Stimulated activated CD4-positive, alpha-beta T cell treated with anti-CD3 and anti-CD28 coated beads, TNF-alpha, amount 100 ng/mL, for 24 hours (primary cell): Measurements from ENCODE around the gene BCL11A.

Experiments
- DNase-seq, 3 experiments: peaks; one replicate each; pipeline ENCODE4 v3.0.0-alpha.2; 2020; ENCODE audit warnings: low read depth in 3 of 3

Gene BCL11A

GRCh38 chr2:60527762-60528161 lies 25.7 kb downstream of the BCL11A start:
- no peak for DNase-seq

GRCh38 chr2:60526623-60527022 lies 26.8 kb downstream of the BCL11A start:
- no peak for DNase-seq

- DNase-seq = no peak
Measured at GRCh38 chr2:60525899-60526298, 27.6 kb downstream of the BCL11A start.

GRCh38 chr2:60524874-60525273 lies 28.6 kb downstream of the BCL11A start:
- DNase-seq = no peak

DNA sequence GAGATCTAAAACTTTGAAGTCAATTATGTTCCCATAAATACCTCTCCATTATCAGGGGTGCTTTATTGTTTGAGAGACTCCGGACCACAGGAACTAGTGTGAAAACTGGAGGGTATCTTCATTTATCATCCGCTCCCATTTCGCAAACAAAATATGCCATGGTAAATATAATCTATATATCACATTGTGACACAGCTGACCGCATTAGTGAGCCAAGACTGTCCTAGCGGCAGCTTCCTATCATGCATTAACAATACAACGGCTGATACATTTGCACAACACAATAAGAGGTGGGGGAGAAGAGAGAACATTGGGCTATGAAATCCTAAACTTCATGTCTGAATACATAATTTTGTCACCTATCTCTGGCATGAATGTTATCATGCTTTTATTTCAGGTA lies 29.5 kb downstream of the BCL11A start:
- DNase-seq = no peak

GRCh38 chr2:60522462-60522861 lies 31.0 kb downstream of the BCL11A start:
- DNase-seq = no peak

GRCh38 chr2:60521626-60522025 lies 31.8 kb downstream of the BCL11A start:
- no peak for DNase-seq

DNA sequence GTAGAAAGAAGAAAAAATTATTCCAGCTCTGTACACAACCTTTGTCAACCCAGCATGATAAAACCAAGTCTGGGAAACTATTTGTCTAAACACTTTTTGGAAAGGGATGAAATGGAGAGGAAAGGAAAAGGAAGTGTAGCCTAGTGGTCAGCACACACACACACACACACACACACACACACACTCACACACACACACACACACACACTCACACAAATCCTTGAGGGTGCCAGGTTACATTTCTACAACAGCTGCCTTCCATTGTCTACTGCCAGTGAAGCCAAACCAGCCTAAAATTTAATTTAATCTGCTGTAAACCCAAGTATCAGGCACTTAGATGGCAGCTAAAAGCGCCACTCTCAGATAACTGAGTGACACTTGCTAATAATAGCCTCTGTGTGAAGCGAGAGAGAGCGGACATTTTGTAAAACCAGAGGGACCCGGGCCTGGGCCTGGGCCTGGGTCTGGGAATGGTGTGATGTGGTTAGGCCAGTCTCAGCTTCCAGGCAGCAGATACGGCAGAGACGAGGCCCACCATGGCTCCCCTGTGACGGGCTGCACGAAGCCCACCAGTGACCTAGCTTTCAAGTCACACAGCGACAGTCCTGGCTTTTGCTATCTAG lies 32.4 kb downstream of the BCL11A start:
- no peak for DNase-seq

DNA sequence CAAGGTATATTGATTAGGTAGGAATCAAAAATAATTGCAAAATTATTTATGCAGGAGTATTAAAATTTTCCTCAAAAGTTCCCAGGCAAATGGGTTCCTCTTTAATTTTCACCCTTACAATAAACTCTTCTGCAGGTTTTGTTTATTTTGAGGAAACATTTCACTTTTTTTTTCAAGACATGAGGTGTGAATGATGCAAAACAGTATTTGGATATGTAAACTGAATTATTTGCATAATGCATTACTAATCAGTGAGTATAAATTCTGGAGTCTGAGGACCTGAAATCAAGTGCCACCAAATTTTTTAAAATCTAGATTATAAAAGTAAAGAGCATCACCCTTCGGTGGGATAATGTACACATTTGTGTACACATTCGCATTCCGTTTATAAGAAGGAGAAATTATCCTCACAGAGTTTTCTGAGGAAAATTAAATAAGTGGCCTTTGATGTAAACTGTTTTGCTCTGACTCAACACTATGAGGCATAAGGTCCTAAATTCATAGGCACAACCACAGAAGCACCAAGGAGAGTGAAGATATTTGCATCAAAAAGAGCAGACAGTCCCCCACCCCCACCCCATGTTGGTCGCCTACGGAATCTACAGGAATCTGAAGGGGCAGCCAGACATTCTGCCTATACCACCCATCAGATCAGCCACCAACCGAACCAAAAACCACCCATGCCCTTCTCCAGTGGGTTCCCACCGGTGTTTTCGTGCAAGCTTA lies 33.1 kb downstream of the BCL11A start:
- DNase-seq = no peak

DNA sequence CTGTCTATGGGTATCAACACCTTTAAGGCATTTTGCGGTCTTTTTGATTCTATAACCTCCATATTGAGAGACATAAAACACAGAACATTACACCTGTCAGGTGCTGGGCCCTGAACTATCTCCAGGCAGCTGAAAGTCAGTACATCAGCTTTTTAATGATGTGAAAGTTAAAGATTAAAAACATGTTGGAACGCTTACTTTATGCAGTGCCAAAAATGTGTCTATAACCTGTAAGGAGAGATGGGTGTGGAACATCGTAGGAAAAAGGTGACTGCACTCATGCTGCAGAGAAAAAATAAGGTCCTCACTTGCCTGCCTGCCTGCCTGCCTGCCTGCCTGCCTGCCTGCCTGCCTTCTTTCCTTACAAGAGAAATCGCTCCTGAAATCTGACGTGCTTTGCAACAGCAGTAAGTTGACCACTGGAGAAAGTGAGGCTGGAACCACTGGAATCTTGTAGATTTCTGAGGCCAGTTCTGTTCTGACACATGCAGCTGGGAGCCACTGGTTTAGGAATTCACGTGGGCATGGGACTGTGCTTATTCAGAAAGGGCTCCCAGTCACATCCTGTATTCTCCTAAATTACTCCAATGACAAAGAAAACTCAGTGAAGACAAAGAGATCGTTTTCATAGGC lies 34.1 kb downstream of the BCL11A start:
- DNase-seq = no peak

GRCh38 chr2:60518567-60518966 lies 34.9 kb downstream of the BCL11A start:
- DNase-seq = no peak

GRCh38 chr2:60517446-60517845 lies 36.0 kb downstream of the BCL11A start:
- no peak for DNase-seq

DNA sequence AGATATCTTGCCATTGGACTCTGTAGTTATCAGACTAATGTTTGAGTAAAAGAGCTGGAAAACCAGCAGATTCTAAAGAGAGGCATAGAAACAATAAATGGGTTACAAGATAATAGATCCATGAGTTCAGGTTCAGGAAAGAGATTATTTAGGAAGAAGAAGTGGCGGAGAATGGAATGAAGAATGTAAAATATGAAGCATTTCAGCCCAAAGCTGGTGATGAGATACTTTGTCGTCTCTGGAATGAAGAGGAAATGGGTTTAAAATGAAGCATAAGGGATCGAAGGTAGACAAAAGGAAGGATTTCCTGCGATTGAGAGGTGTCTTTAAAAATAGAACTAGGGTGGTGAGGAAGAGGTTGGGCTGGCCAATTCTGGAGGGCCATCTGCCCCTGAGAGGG lies 36.6 kb downstream of the BCL11A start:
- DNase-seq = no peak

DNA sequence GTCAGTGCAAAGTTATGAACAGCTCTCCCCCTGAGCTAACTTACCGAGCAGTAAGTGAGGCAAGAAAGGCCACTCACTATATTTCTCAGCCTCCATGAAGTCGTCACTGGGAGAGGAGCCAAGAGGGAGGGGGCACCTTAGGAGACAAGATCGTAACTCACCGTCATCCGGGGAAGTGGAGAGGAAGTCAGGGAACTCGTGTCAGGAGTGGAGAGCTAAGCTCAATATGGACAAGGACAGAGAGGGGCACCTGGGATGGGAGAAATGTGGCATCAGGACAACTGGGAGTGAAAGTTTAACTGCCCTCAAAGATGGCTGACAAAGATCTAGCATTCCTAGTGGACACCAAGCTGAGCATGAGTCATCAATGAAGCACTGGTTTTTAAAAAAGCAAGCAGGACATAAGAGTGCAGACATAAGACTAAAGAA lies 37.1 kb downstream of the BCL11A start:
- DNase-seq = no peak

DNA sequence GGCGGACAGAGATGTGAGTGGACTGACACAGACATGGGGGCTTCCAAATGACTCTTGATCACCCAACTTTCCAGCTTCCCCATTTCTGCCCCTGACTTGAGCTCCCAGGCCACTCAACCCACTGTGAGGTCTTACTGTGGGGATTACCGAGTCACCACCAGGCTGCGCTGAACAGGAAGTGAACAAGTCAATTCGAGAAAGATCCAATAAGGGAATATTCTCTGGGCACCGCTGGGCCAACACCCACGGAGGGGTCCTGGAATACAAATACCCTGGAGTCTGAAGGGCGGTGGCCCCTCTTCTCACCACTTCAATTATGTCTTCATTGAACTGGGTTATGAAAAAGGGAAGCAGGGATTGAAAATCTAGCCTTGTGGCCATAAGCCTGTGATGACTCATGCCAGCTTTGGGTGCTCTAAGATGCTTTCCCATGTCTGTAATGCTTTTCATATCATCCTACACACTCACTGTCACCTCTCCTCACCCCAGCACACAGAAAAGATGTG lies 37.7 kb downstream of the BCL11A start:
- peak in 1 of 3 experiments; percentile 11 for DNase-seq

DNA sequence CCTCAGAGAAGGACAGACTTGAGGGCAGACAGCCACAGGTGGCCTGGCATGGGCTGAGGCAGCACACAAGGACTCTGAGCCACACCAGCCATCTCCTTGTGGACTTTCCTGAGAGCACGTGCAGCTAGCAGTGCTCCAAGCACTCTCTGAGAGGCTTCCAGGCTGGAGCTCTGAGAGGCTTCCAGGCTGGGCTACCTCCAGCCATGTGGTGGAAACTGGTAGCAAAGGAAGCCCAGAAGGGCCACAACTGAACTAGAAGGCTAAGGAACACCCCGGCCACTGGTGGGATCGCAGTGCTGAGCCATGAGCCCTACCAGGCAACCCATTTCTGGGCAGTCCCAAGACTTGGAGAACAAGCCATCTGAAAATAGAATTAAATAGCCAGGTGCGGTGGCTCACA lies 39.5 kb downstream of the BCL11A start:
- DNase-seq = no peak

DNA sequence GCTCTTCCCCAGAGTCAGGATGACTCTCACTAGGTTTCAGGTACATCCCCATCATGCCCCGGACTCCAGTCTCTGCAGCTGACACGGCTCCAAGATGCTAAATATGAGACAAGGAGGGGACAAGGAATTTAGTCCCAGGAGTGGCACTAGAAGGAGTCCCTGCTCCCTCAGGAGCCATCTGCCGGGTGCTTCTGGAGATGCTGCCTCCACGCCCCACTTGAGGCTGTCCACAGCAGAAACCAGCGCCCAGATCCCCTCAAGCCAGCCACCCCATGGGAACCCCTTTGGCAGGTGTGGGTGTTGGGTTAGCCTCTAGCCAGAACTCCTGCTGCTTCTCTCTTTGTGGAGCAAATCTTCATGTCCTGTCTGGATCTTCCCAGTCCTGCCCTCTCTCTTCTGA lies 40.3 kb downstream of the BCL11A start:
- DNase-seq = no peak

GRCh38 chr2:60512641-60513040 lies 40.8 kb downstream of the BCL11A start:
- DNase-seq = no peak

DNA sequence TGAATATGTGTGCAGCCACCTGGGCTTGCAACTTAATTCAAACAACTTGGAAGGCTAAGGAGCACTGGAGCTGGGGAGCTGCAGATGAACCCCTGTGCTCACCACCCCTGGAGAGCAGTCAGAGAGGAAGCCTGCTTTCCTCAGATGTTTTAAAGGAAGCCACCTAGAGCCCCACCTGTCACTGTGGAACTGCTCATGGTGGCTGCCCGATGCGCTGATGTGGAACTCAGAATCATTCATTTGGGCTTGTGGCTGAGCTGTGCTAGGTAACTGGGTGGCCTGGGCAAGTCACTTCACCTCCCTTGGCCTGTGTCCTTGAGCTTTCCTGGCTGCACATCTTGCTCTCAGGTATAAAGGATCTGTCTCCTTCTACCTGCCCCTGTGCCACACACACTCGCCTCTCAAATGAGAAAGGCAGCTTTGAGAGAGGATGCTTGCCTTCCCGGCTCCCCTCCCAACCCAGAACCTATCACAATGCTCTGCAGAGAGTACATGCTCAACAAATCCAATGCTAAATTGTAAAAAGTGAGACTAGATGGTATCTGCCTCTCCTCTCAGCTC lies 41.3 kb downstream of the BCL11A start:
- DNase-seq = no peak

GRCh38 chr2:60510713-60511112 lies 42.7 kb downstream of the BCL11A start:
- no peak for DNase-seq

DNA sequence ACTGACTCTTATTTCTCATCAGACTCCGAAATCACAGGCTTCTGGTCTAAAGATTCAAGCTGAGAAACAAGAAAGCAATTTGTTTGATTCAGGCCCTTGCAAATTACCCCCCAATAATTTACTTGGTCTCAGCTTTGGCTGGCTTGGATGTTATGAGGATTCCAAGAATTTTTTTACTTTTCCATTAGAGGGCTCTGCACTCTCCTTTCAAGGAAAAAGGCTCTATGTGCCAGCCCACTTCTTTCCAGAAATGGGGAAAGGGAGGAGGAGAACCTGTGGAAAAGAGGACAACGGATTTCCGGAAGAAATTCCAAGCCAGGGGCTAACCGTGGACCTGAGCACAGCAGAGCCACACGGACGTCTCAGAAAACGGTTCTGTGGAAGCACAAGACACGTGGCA lies 44.4 kb downstream of the BCL11A start:
- no peak for DNase-seq

DNA sequence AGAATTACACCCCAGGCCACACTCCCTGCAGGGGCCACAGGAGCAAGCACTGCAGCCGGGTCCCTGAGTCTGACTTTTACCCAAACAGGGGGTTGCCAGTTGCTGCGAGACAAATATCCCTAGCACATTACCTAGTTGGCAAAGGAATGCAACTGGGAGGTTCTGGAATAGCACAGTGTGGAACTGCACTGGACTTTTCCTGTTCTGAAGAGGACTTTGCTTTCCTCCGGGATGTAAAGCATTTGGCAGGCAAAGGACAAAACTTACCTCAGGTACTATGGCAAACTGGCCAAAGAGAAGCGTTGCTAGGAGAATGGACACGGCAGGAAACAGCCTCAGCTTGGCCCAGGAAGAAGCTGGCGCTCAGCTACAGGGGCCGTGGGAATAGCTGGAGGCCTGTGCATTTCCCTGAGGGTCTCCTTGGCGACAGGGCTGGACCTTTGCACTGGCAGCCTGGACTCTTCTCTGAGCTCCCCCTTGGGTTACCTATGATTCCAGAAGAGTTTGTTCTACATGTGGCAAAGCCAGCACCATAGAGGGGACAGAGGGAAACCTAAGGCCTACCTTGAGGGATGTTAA lies 45.0 kb downstream of the BCL11A start:
- no peak for DNase-seq
